Small intestine (tissue), 7 donors: ENCODE data around the gene SWT1. TPM values are rescaled to one million over a fixed set of nuclear protein-coding genes. Genes with fewer than 3 reads are reported as not detected.

ENCODE experiments used
- DNase-seq, 2 donors: peaks; one replicate each; pipeline versions ENCODE4 v3.0.0 to v3.0.0-alpha.2; 2013
- FAIRE-seq: peaks from 2 replicates; lab custom pipeline; 2012; peaks lifted over from hg19 to GRCh38; lab: Jason Lieb, UNC
- H3K27ac ChIP-seq, 3 donors: one replicate each; pipeline ENCODE4 v1.5.1; 2013; ENCODE audit warnings: low read length in 2 of 3, mild to moderate bottlenecking in 2 of 3, control low read depth in 1 of 3, inconsistent platforms in 1 of 3, low read depth in 1 of 3, moderate library complexity in 1 of 3
- H3K27me3 ChIP-seq, 3 donors: one replicate each; pipeline ENCODE4 v1.6.1; 2013; ENCODE audit warnings: low read length in 3 of 3, inconsistent platforms in 1 of 3; ENCODE audit not compliant: control insufficient read depth in 3 of 3, insufficient read depth in 3 of 3
- H3K36me3 ChIP-seq, 3 donors: one replicate each; pipeline ENCODE4 v1.6.1; 2013; ENCODE audit warnings: low read length in 3 of 3, inconsistent platforms in 1 of 3, low read depth in 1 of 3, mild to moderate bottlenecking in 1 of 3, moderate library complexity in 1 of 3; ENCODE audit not compliant: control insufficient read depth in 3 of 3, insufficient read depth in 2 of 3
- H3K4me1 ChIP-seq, 3 donors: one replicate each; pipeline ENCODE4 v1.6.1; 2013; ENCODE audit warnings: low read length in 2 of 3, inconsistent platforms in 1 of 3, low read depth in 1 of 3, mild to moderate bottlenecking in 1 of 3, moderate library complexity in 1 of 3; ENCODE audit not compliant: control insufficient read depth in 3 of 3, insufficient read depth in 2 of 3
- H3K4me3 ChIP-seq, 3 donors: one replicate each; pipeline ENCODE4 v1.5.1; 2013; ENCODE audit warnings: low read length in 3 of 3, control low read depth in 1 of 3, inconsistent platforms in 1 of 3, low read depth in 1 of 3, mild to moderate bottlenecking in 1 of 3, moderate library complexity in 1 of 3
- H3K9me3 ChIP-seq, 2 donors: one replicate each; pipeline ENCODE4 v1.6.1; 2013; ENCODE audit warnings: low read depth in 1 of 2, low read length in 1 of 2; ENCODE audit not compliant: control insufficient read depth in 2 of 2, insufficient read depth in 1 of 2
- WGBS, 3 donors: extraction: QIAGEN DNeasy Blood & Tissue Kit; methylation state at CpG; one replicate each; pipeline ENCODE4 v1.1.7; 2013; 5-methylcytosine and 5-hydroxymethylcytosine counted together
- polyA plus RNA-seq, 4 donors: library from polyadenylated mRNA; stranded (reverse) in 3 of 4; unstranded in 1 of 4; fragments of 200-250 nt in 3 of 4; fragments of 120-200 nt in 1 of 4; gene quantifications; one replicate each; pipeline versions ENCODE4 v1.2.1 to v1.2.3, GENCODE V29; 2013
- donor health status: healthy with polysubstance abuse.
- donor health status: control.
- donor health status: control.
- donor health status: Bipolar disorder and iron deficiency.
- donor health status: healthy.

SWT1 gene
- polyA plus RNA-seq, 4 donors: 2.4 to 5.6 (median 4.2) TPM

DNA sequence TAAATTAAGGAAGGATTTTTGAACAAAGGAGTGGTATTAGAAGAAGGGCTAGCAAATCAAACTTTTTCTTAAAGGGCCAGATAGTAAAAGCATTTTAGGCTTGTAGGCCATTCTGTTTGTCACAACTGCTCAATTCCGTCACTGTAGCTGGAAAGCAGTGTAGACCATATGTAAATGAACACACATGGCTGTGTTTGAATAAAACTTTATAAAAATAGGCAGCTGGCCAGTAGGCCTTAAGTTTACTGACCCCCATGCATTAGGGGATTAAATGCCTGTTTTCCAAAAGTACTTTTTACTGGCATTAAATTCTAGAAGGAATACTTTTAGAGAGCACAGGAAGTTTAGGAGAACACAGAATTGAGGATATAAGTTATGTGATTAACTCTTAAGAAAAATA is 151.2 kb downstream of the SWT1 start:
- Histone ChIP-seq H3K27me3 (no peaks in the 10 kb centered on the region), H3K27ac (no peak overlapping the region), H3K36me3 (peaks cover 6 to 25% (median 11%) of the 10 kb centered on the region in 3 donors), H3K9me3 (no peaks in the 10 kb centered on the region), H3K4me3 (no peak overlapping the region), H3K4me1 (peaks cover 4 to 15% (median 8%) of the 10 kb centered on the region in 3 donors)
- DNase-seq (no peak), FAIRE-seq (no peak)
- 94 to 98% (median 94%) methylated on average over 1 of the region's 1 CpG for WGBS, 3 donors

DNA sequence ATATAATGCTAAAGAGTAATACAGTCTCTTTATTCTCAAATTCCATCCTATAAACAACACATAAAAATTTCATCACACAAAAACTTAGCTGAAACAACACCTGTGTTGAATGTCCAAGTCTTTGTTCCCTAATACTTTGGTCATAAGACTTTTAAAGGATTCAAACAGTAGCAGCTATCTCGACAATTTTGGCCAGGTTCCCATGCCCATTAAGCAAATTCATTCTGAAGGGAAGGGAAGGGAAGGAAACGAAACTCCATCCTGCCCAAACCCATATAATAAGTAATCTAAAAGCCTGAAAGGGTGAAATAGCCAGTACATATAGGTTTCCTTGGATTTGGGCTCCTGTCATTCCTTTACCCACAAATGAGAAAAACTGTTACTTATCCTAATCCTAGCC is 152.6 kb downstream of the SWT1 start:
- no peak overlapping the region for H3K4me3 ChIP-seq
- no peaks in the 10 kb centered on the region for H3K27me3 ChIP-seq
- no peak for FAIRE-seq
- peaks cover 4 to 15% (median 14%) of the 10 kb centered on the region in 3 donors for H3K4me1 ChIP-seq
- no peak for DNase-seq
- H3K27ac ChIP-seq: no peak overlapping the region
- H3K36me3 ChIP-seq: peaks cover 6 to 19% (median 10%) of the 10 kb centered on the region in 3 donors
- WGBS, 3 donors: 8 to 29% (median 20%) methylated on average over 2 of the region's 2 CpGs
- H3K9me3 ChIP-seq: no peaks in the 10 kb centered on the region

DNA sequence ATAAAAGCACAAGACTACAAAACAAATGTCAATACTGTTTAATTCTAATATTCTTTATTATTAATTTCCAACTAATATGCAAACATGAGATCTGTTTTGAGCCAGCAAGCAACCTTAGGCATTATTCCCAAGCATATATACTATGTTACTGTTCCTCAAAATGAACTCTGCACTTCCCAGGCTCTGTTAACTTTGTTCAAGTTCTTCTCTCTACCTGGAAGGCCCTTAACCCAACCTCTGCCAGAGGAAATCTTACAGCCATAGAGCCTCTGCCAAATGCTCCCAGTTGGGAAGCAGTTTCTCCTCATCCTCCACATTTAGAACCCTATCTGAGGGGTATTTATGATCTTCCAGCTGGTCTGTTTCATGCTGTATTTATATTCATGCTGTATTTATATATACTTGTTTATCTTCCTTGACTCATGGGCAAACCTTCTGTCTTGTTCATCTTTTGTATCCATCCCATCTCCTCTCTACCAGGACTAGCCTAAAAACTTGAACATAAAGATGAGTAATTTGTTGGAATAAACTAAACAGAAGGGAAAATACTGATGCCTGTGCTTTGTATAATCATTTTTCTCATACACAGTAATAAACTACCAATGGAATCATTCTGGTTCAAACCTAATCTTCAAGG is 154.7 kb downstream of the SWT1 start:
- FAIRE-seq (no peak), DNase-seq (peak; percentile 24 to 36)
- Histone ChIP-seq H3K27me3 (no peaks in the 10 kb centered on the region), H3K36me3 (peaks cover 3 to 12% (median 6%) of the 10 kb centered on the region in 3 donors), H3K9me3 (no peaks in the 10 kb centered on the region), H3K4me1 (peaks cover 4 to 15% (median 14%) of the 10 kb centered on the region in 3 donors), H3K27ac (peak overlapping the region in 1 of 3 donors; percentile 29), H3K4me3 (no peak overlapping the region)

DNA sequence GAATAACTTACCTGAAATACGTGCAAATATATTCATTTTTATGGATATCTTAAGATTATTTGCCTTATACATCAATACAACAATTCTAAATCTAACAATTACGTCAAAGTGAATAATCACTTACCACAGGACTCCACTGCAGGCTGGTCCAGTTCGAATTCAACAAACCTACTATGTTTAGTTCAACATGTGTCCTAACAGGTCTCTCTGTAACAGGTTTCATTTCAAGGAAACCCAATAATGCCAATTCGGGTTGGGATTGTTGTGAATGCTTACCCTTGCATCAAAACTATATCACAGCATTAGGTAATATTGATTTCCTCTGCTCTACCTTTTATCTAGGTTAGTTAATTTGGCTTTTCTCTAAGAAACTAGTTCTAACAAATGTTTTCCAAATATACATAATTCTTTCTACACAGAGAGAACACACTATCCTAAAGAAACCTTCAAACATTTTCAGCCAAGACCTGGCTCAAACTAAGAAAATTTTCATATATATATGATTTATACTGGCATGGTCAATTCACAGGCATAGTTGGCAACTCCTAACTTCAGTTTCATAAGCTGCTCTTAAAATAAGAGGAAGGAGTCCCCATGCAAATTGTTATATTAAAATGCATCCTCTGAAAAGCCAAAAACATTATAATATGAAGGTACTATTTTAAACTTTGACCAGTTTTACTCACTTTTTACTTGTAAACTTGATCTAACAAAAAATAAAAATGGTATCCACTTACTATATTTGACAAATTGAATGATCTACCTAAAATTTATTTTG is 155.6 kb downstream of the SWT1 start:
- FAIRE-seq (no peak), DNase-seq (no peak)
- WGBS, 3 donors: 31 to 66% (median 49%) methylated on average over 4 of the region's 4 CpGs
- H3K9me3 ChIP-seq: no peaks in the 10 kb centered on the region
- H3K4me1 ChIP-seq: peaks cover 4 to 17% (median 14%) of the 10 kb centered on the region in 3 donors
- H3K4me3 ChIP-seq: no peak overlapping the region
- H3K27me3 ChIP-seq: no peaks in the 10 kb centered on the region
- no peak overlapping the region for H3K27ac ChIP-seq
- peaks cover 3 to 6% (median 6%) of the 10 kb centered on the region in 3 donors for H3K36me3 ChIP-seq

DNA sequence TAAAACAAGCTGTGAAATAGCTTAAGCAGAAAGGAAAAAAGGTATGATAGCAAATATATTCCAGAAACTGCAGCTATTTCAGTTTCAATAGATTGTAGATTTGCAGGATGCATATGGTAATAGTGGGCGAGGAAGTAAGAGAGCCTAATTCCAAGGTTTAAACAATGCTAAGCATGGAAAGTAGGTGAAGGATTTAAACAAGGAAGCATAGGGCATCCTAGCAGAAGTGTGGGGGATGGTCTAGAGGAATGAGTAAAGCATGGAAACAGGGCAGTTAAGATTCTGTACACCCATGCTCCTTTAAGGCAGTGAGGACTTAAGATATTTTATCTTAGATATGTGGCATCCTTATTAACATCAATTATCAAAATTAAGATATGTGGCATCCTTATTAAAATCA is 157.4 kb downstream of the SWT1 start:
- 4 to 33% (median 27%) methylated on average over 1 of the region's 1 CpG for WGBS, 3 donors
- FAIRE-seq: no peak

DNA sequence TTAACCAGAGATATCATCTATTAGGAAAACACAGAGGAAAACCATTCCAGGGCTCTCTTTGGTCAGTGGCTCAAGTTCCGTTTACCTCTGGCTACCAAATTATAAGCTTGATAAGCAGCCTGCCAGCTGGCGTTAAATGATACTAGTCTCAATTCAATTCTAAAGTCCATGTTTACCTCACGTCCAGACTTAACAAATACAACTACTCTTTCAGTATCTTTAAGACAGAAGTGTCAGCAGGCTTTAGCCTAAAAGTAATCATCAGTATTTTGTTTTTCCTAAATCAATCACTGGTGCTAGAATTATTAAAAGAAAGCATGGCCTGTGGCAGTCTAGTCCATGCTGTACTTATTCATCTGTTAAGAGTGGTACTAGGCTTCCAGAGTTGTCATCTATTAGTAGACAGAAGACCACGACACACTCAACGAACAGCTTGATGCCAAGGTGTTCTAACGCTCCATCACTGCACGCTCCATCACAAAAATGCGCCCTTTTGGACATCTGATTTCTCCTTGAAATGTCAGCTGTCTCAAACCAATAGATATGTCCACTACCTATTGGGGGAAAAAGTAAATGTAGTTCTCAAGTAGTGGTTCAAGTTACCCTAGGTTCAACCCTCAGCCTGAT is 158.6 kb downstream of the SWT1 start:
- FAIRE-seq (no peak), DNase-seq (peak; percentile 81 to 89)
- no peaks in the 10 kb centered on the region for H3K27me3 ChIP-seq
- peak overlapping the region; percentile 98 to 100 (median 99) for H3K27ac ChIP-seq
- peak overlapping the region; percentile 82 to 98 (median 98) for H3K4me3 ChIP-seq
- H3K36me3 ChIP-seq: peaks cover 0 to 3% (median 2%) of the 10 kb centered on the region in 3 donors
- H3K4me1 ChIP-seq: peaks cover 4 to 28% (median 19%) of the 10 kb centered on the region in 3 donors
- WGBS, 3 donors: 1 to 7% (median 3%) methylated on average over 8 of the region's 8 CpGs
- H3K9me3 ChIP-seq: no peaks in the 10 kb centered on the region

More for the DNA sequence above, 157.4 kb downstream of the SWT1 start:
- Histone ChIP-seq H3K4me1 (peaks cover 4 to 28% (median 19%) of the 10 kb centered on the region in 3 donors), H3K36me3 (peaks cover 3 to 6% (median 3%) of the 10 kb centered on the region in 3 donors), H3K4me3 (peak overlapping the region; percentile 6 to 98 (median 41)), H3K27ac (peak overlapping the region in 2 of 3 donors; percentile 44 to 100), H3K27me3 (no peaks in the 10 kb centered on the region), H3K9me3 (no peaks in the 10 kb centered on the region)
- peak; percentile 36 to 47 for DNase-seq

DNA sequence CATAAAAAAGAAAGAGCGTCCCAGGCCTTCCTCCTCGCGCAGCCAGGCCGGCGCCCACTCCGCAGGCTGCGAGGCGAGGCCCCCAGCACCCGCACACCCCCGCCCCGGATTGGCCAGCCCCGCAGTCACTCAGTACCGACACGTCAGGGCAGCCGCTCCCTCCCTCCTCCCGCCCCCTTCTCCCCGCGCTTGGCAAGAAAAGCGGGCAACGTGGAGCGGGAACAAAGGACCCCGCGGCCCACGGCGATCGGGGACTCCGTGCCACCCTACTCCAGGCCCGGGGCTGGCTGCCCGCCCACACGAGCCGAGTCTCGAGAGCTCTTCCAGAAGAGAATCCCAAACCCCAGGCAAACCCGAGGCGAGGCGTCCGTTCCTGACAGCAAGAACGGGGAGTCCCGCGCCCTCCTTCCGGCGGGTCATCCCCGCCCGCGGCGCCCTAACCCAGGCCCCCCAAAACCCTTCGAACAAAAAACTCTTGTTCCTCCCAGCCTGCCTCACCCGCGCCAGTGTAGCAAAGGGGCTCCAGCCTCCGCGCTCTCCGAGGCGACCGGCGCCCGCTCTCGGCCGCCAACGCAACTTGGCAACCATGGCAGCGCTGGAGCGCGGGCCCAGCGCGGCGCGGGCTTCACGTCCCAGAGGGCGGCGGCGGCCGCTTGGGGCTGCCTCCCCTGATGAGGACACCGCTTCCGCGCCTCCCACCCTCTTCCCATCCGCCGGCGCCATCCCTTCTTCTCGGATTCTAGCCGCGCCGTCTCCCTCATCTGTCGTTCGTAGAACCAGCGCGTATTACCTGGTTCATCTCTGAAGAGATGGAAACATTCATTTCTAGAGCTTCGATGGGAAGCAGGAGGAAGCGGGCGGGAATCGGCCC is 159.4 kb downstream of the SWT1 start:
- H3K9me3 ChIP-seq: no peaks in the 10 kb centered on the region
- no peaks in the 10 kb centered on the region for H3K27me3 ChIP-seq
- DNase-seq (peak; percentile 85 to 95), FAIRE-seq (no peak)
- no peaks in the 10 kb centered on the region for H3K36me3 ChIP-seq
- peak overlapping the region; percentile 98 to 100 (median 99) for H3K27ac ChIP-seq
- H3K4me3 ChIP-seq: peak overlapping the region; percentile 82 to 98 (median 98)
- 0% methylated on average over 78 to 88 of the region's 88 CpGs for WGBS, 3 donors
- H3K4me1 ChIP-seq: peaks cover 4 to 25% (median 14%) of the 10 kb centered on the region in 3 donors
